Large intestine (tissue), 3 donors: ENCODE measurements around the gene SLCO2A1. TPM values are rescaled to one million over a fixed set of nuclear protein-coding genes. Genes with fewer than 3 reads are reported as not detected.

Experiments
- DNase-seq, 2 donors: peaks; one replicate each; pipeline versions ENCODE4 v3.0.0 to v3.0.0-alpha.2; 2013
- H3K27ac ChIP-seq: one replicate; pipeline ENCODE4 v1.5.1; 2013; ENCODE audit warnings: low read length
- H3K27me3 ChIP-seq: 2 replicates; pipeline ENCODE4 v1.6.1; 2013; ENCODE audit warnings: low read length; ENCODE audit not compliant: control insufficient read depth, insufficient read depth
- H3K36me3 ChIP-seq: 2 replicates; pipeline ENCODE4 v1.6.1; 2013; ENCODE audit warnings: low read length; ENCODE audit not compliant: control insufficient read depth, insufficient read depth
- H3K4me1 ChIP-seq: one replicate; pipeline ENCODE4 v1.6.1; 2013; ENCODE audit warnings: low read length; ENCODE audit not compliant: control insufficient read depth, insufficient read depth
- H3K4me3 ChIP-seq: one replicate; pipeline ENCODE4 v1.5.1; 2013; ENCODE audit warnings: low read length
- H3K9me3 ChIP-seq: one replicate; pipeline ENCODE4 v1.6.1; 2013; ENCODE audit warnings: mild to moderate bottlenecking, low read depth, low read length, moderate library complexity; ENCODE audit not compliant: control insufficient read depth
- WGBS: methylation state at CpG from one replicate; pipeline ENCODE4 v1.1.5; 2013; ENCODE audit warnings: low lambda C conversion rate; ENCODE audit not compliant: insufficient coverage; 5-methylcytosine and 5-hydroxymethylcytosine counted together
- polyA plus RNA-seq: library from polyadenylated mRNA; unstranded; fragments of 120-200 nt; gene quantifications from one replicate; pipeline ENCODE4 v1.2.1, GENCODE V29; 2013

The SLCO2A1 gene
- polyA plus RNA-seq, 1 donor: 8.2 TPM

- H3K9me3 ChIP-seq: no peaks in the 10 kb centered on the region
- no peak overlapping the region for H3K4me3 ChIP-seq
- no peaks in the 10 kb centered on the region for H3K36me3 ChIP-seq
- H3K4me1 ChIP-seq: peaks cover 7% of the 10 kb centered on the region
- H3K27ac ChIP-seq: no peak overlapping the region
- no peak for DNase-seq
- peaks cover 52% of the 10 kb centered on the region for H3K27me3 ChIP-seq
- no CpG with 5 or more reads among the region's 7 CpGs for WGBS
Measured at GRCh38 chr3:133897547-133897946, 132.2 kb downstream of the SLCO2A1 start.

- Histone ChIP-seq H3K36me3 (no peaks in the 10 kb centered on the region), H3K27me3 (peaks cover 55% of the 10 kb centered on the region), H3K4me3 (peak overlapping the region; percentile 34), H3K4me1 (peaks cover 7% of the 10 kb centered on the region), H3K27ac (no peak overlapping the region), H3K9me3 (no peaks in the 10 kb centered on the region)
- DNase-seq: peak in 1 of 2 donors; percentile 29
- WGBS: no CpG with 5 or more reads among the region's 37 CpGs
Measured at GRCh38 chr3:133896002-133896761, 133.5 kb downstream of the SLCO2A1 start.

GRCh38 chr3:133895208-133896001 lies 134.3 kb downstream of the SLCO2A1 start, which contains the start of gene RAB6B:
Gene RAB6B (minus strand): TSS chr3:133895882. CDS start chr3:133895466, 416 bp downstream.
- Histone ChIP-seq H3K27ac (no peak within 1 kb of the TSS), H3K4me3 (peak within 1 kb of the TSS; percentile 52), H3K36me3 (no peaks in the 10 kb centered on the region), H3K9me3 (no peaks in the 10 kb centered on the region), H3K27me3 (peaks cover 55% of the 10 kb centered on the region), H3K4me1 (peaks cover 7% of the 10 kb centered on the region)
- DNase-seq: peak in 1 of 2 donors; percentile 58
- no CpG with 5 or more reads among the region's 80 CpGs for WGBS

GRCh38 chr3:133894353-133895207 lies 135.1 kb downstream of the SLCO2A1 start:
- Histone ChIP-seq H3K9me3 (no peaks in the 10 kb centered on the region), H3K4me3 (peak overlapping the region; percentile 52), H3K4me1 (peaks cover 7% of the 10 kb centered on the region), H3K27me3 (peaks cover 55% of the 10 kb centered on the region), H3K36me3 (no peaks in the 10 kb centered on the region), H3K27ac (no peak overlapping the region)
- no CpG with 5 or more reads among the region's 52 CpGs for WGBS
- peak in 1 of 2 donors; percentile 11 for DNase-seq

- DNase-seq: no peak
- peaks cover 7% of the 10 kb centered on the region for H3K4me1 ChIP-seq
- H3K27ac ChIP-seq: no peak overlapping the region
- H3K27me3 ChIP-seq: peaks cover 55% of the 10 kb centered on the region
- no peaks in the 10 kb centered on the region for H3K36me3 ChIP-seq
- WGBS: no CpG with 5 or more reads among the region's 6 CpGs
- H3K4me3 ChIP-seq: no peak overlapping the region
- no peaks in the 10 kb centered on the region for H3K9me3 ChIP-seq
Measured at GRCh38 chr3:133893683-133894352, 135.9 kb downstream of the SLCO2A1 start.

GRCh38 chr3:133892541-133893231 lies 137.0 kb downstream of the SLCO2A1 start:
- H3K9me3 ChIP-seq: no peaks in the 10 kb centered on the region
- H3K27me3 ChIP-seq: peaks cover 50% of the 10 kb centered on the region
- no peak overlapping the region for H3K27ac ChIP-seq
- H3K36me3 ChIP-seq: no peaks in the 10 kb centered on the region
- H3K4me1 ChIP-seq: peaks cover 7% of the 10 kb centered on the region
- no peak overlapping the region for H3K4me3 ChIP-seq
- WGBS: no CpG with 5 or more reads among the region's 6 CpGs
- no peak for DNase-seq

- no peak for DNase-seq
- H3K27ac ChIP-seq: no peak overlapping the region
- WGBS: no CpG with 5 or more reads among the region's 11 CpGs
- H3K36me3 ChIP-seq: no peaks in the 10 kb centered on the region
- H3K9me3 ChIP-seq: no peaks in the 10 kb centered on the region
- H3K4me1 ChIP-seq: peaks cover 7% of the 10 kb centered on the region
- H3K4me3 ChIP-seq: no peak overlapping the region
- H3K27me3 ChIP-seq: peaks cover 43% of the 10 kb centered on the region
Measured at GRCh38 chr3:133891662-133892378, 137.9 kb downstream of the SLCO2A1 start.

GRCh38 chr3:133890972-133891644 lies 138.6 kb downstream of the SLCO2A1 start:
- Histone ChIP-seq H3K9me3 (no peaks in the 10 kb centered on the region), H3K4me1 (peaks cover 4% of the 10 kb centered on the region), H3K27ac (no peak overlapping the region), H3K4me3 (no peak overlapping the region), H3K36me3 (no peaks in the 10 kb centered on the region), H3K27me3 (peaks cover 36% of the 10 kb centered on the region)
- DNase-seq: no peak
- WGBS: no CpG with 5 or more reads among the region's 5 CpGs
